ENCODE measurements around the gene DCANP1. TPM values are rescaled to one million over a fixed set of nuclear protein-coding genes. Genes with fewer than 3 reads are reported as not detected.

The DCANP1 gene
- polyA plus RNA-seq, 2 of the 4 experiments (the other 2 are of a cell fraction), result not detected

GRCh38 chr5:135489466-135490244 lies 42.5 kb upstream of the DCANP1 start:
- ChIA-PET CTCF (interaction anchor here (3.0 to 6.1 kb wide), 2 partner anchors 24 to 63 kb away, joined by 12 to 43 read pairs; no protein-coding TSS in a partner anchor), POLR2A (no interaction called here)
- ATAC-seq (no peak), DNase-seq (ENCODE audit: low read depth in 1 of 2, low spot score in 1 of 2) (no peak), FAIRE-seq (no peak)
- Histone ChIP-seq H3K4me2 (peak overlapping the region; percentile 69; the same call in 2 of the 3 replicates), H3K4me3 (no peak overlapping the region), H3K4me1 (peaks cover 31% of the 10 kb centered on the region), H3K9me3 (no peaks in the 10 kb centered on the region), H3K27ac (peak overlapping the region; percentile 37 to 83; a peak in 4 of 6 replicates)
- WGBS (ENCODE audit: missing lambda C conversion rate), result 92% methylated on average over 53 of the region's 53 CpGs
- TF ChIP-seq ZC3H11A (IDR thresholded peaks at IDR 0.05) (no peak), HOXB5 (CRISPR knock-in tag; IDR thresholded peaks at IDR 0.05) (no peak), TP53 (CRISPR knock-in tag; IDR thresholded peaks at IDR 0.05) (no peak), CBX8 (IDR thresholded peaks at IDR 0.05) (no peak)

- TF ChIP-seq POLR2AphosphoS2 (conservative IDR thresholded peaks at IDR 0.05; ENCODE audit: low read length) (no peak), FOXS1 (CRISPR knock-in tag; IDR thresholded peaks at IDR 0.05) (peak; percentile 22; the same call in 1 of the 2 replicates), CEBPB (IDR thresholded peaks at IDR 0.05) (no peak), CBX8 (IDR thresholded peaks at IDR 0.05) (no peak), BCL3 (IDR thresholded peaks at IDR 0.05) (no peak)
- FAIRE-seq (no peak), ATAC-seq (peak; percentile 75 to 85), DNase-seq (ENCODE audit: low read depth in 1 of 2, low spot score in 1 of 2) (peak; percentile 53 to 68)
- peak overlapping the region; percentile 37 to 83 for H3K27ac ChIP-seq
- H3K9me3 ChIP-seq, result no peaks in the 10 kb centered on the region
- H3K4me3 ChIP-seq, result peak overlapping the region; percentile 38
- 33% methylated on average over 29 of the region's 44 CpGs for WGBS (ENCODE audit: missing lambda C conversion rate)
- H3K4me2 ChIP-seq, result peak overlapping the region; percentile 69
- ChIA-PET CTCF (interaction anchor here (0.6 to 4.0 kb wide), 6 partner anchors 23 to 152 kb away, joined by 3 to 60 read pairs (median 5); no protein-coding TSS in a partner anchor), POLR2A (no interaction called here)
- H3K4me1 ChIP-seq, result peaks cover 27% of the 10 kb centered on the region
Observed at GRCh38 chr5:135488727-135489465, 41.7 kb upstream of the DCANP1 start.

- CTCF ChIA-PET, result interaction anchor here (0.7 to 4.0 kb wide), 9 partner anchors 15 to 78 kb away, joined by 3 to 60 read pairs (median 6); no protein-coding TSS in a partner anchor
Observed at GRCh38 chr5:135487839-135488514, 40.8 kb upstream of the DCANP1 start.

More at GRCh38 chr5:135487839-135488514, 40.8 kb upstream of the DCANP1 start:
- 0 out of 6 replicates have a peak, but pooled peaks of 1 of the 2 experiments have one; percentile 17 for ATAC-seq
- Histone ChIP-seq H3K4me2 (peak overlapping the region; percentile 69), H3K27ac (peak overlapping the region; percentile 37 to 83; a peak in 4 of 6 replicates), H3K4me1 (peaks cover 18% of the 10 kb centered on the region), H3K4me3 (peak overlapping the region; percentile 38; the same call in 2 of the 3 replicates), H3K9me3 (no peaks in the 10 kb centered on the region)
- DNase-seq (ENCODE audit: low read depth in 1 of 2, low spot score in 1 of 2), result no peak
- no peak for FAIRE-seq
- 89% methylated on average over 11 of the region's 11 CpGs for WGBS (ENCODE audit: missing lambda C conversion rate)
- no peak for TF ChIP-seq EHF (CRISPR knock-in tag; IDR thresholded peaks at IDR 0.05)
- TF ChIP-seq RAD21 (conservative IDR thresholded peaks at IDR 0.05 in 1 of 2, IDR thresholded peaks at IDR 0.05 in 1 of 2), result no peak
- TF ChIP-seq ESRRA (IDR thresholded peaks at IDR 0.05; ENCODE audit: borderline replicate concordance, low read length), result no peak
- no peak for TF ChIP-seq CBX8 (IDR thresholded peaks at IDR 0.05)
- TF ChIP-seq KDM1A (IDR thresholded peaks at IDR 0.05; ENCODE audit: low read depth), result no peak
- TF ChIP-seq CBX2 (IDR thresholded peaks at IDR 0.05; ENCODE audit: borderline replicate concordance, low read depth), result no peak
- no peak for TF ChIP-seq ZSCAN20 (CRISPR knock-in tag; IDR thresholded peaks at IDR 0.05)
- TF ChIP-seq MAFK (IDR thresholded peaks at IDR 0.05; ENCODE audit: partially characterized antibody), result no peak
- no peak for TF ChIP-seq FOXS1 (CRISPR knock-in tag; IDR thresholded peaks at IDR 0.05)
- no peak for TF ChIP-seq SMC3 (IDR thresholded peaks at IDR 0.05)
- TF ChIP-seq E2F6 (IDR thresholded peaks at IDR 0.05; ENCODE audit: borderline replicate concordance, low read depth), result no peak
- TF ChIP-seq USF2 (IDR thresholded peaks at IDR 0.05), result no peak
- TF ChIP-seq HOXA7 (CRISPR knock-in tag; IDR thresholded peaks at IDR 0.05), result no peak
- no peak for TF ChIP-seq HDAC2 (IDR thresholded peaks at IDR 0.05)
- POLR2A ChIA-PET, result no interaction called here
